ENCODE measurements around the gene CDH13. TPM values are rescaled to one million over a fixed set of nuclear protein-coding genes. Genes with fewer than 3 reads are reported as not detected.

The CDH13 gene
- total RNA-seq, 1 donor, result 102 TPM

DNA sequence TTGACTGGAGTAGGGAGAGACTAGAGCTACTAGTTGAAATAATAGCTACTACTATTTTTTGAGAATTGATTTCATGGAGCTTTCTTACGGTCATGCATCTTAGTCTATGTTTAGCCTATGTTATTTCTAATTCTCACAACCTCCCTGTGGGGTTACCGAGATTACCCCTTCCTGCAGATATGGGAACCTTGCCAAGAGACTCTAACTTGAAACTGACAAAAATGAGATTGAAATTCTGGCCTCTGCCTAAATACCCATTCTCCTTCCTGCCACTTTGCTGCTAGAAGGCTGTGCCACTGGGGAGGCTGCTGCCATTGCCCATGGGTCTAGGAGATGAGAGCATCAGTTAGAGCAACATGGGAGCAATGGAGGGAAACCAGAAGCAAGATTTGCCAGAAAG lies 410.3 kb downstream of the CDH13 start:
- H3K4me2 ChIP-seq (ENCODE audit: insufficient read depth, low read length), result no peak overlapping the region
- no peak overlapping the region for H3K4me3 ChIP-seq (ENCODE audit: insufficient read depth, low read length)
- H3K4me1 ChIP-seq (ENCODE audit: insufficient read depth, low read length), result no peaks in the 10 kb centered on the region
- DNase-seq (ENCODE audit: insufficient read length, low spot score, missing footprints), result no peak
- H2AFZ ChIP-seq (ENCODE audit: low read length), result no peak overlapping the region
- no peaks in the 10 kb centered on the region for H4K20me1 ChIP-seq (ENCODE audit: insufficient read depth, low read length)
- H3K79me2 ChIP-seq (ENCODE audit: insufficient read depth, low read length), result no peaks in the 10 kb centered on the region
- H3K27me3 ChIP-seq (ENCODE audit: insufficient read depth, low read length), result no peaks in the 10 kb centered on the region
- H3K36me3 ChIP-seq (ENCODE audit: insufficient read depth, low read length), result no peaks in the 10 kb centered on the region
- H3K27ac ChIP-seq (ENCODE audit: low read depth, low read length), result no peak overlapping the region
- no peaks in the 10 kb centered on the region for H3K9me3 ChIP-seq (ENCODE audit: low read depth, low read length)
- TF ChIP-seq, protein P1, sequence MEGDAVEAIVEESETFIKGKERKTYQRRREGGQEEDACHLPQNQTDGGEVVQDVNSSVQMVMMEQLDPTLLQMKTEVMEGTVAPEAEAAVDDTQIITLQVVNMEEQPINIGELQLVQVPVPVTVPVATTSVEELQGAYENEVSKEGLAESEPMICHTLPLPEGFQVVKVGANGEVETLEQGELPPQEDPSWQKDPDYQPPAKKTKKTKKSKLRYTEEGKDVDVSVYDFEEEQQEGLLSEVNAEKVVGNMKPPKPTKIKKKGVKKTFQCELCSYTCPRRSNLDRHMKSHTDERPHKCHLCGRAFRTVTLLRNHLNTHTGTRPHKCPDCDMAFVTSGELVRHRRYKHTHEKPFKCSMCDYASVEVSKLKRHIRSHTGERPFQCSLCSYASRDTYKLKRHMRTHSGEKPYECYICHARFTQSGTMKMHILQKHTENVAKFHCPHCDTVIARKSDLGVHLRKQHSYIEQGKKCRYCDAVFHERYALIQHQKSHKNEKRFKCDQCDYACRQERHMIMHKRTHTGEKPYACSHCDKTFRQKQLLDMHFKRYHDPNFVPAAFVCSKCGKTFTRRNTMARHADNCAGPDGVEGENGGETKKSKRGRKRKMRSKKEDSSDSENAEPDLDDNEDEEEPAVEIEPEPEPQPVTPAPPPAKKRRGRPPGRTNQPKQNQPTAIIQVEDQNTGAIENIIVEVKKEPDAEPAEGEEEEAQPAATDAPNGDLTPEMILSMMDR (IDR thresholded peaks at IDR 0.05; ENCODE audit: extremely low read depth, low read depth, low read length), result no peak

DNA sequence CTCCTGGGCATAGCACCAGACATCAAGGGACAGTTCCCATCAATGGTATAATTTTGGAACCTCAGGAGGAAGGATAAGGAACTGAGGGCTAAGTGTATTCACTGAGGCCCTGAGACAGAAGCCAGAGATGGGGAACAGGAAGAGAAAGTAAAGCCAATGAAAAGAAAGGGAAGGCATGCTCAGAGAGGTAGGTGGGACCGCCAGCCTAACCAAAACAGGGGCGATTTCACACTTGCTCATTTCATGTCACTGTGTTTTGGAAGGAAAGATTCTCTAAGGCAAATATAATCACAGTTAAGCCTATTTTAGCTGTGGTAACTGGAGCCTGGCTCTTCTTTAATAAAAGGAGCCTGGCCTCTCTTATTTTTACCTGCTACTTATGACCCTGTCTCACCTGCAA lies 411.1 kb downstream of the CDH13 start:
- Histone ChIP-seq H3K27ac (ENCODE audit: low read depth, low read length) (no peak overlapping the region), H3K4me1 (ENCODE audit: insufficient read depth, low read length) (no peaks in the 10 kb centered on the region), H3K4me2 (ENCODE audit: insufficient read depth, low read length) (no peak overlapping the region), H3K79me2 (ENCODE audit: insufficient read depth, low read length) (no peaks in the 10 kb centered on the region), H3K4me3 (ENCODE audit: insufficient read depth, low read length) (no peak overlapping the region), H4K20me1 (ENCODE audit: insufficient read depth, low read length) (no peaks in the 10 kb centered on the region), H3K27me3 (ENCODE audit: insufficient read depth, low read length) (no peaks in the 10 kb centered on the region), H3K9me3 (ENCODE audit: low read depth, low read length) (no peaks in the 10 kb centered on the region), H3K36me3 (ENCODE audit: insufficient read depth, low read length) (no peaks in the 10 kb centered on the region), H2AFZ (ENCODE audit: low read length) (no peak overlapping the region)
- DNase-seq (ENCODE audit: insufficient read length, low spot score, missing footprints), result no peak
- TF ChIP-seq, protein P1 (IDR thresholded peaks at IDR 0.05; ENCODE audit: extremely low read depth, low read depth, low read length), result no peak

DNA sequence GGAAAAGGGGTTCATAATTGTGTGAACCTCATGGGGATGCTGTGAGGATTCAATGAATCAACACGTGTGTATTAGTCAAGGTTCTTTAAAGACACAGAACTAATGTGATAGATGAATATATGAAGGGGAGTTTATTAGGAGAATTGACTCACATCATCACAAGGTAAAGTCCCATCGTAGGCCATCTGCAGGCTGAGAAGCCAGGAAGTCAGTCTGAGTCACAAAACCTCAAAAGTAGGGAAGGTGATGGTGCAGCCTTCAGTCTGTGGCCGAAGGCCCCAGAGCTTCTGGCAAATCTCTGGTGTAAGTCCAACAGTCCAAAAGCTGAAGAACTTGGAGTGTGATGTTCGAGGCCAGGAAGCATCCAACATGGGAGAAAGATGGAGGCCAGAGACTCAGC lies 413.4 kb downstream of the CDH13 start:
- Histone ChIP-seq H2AFZ (ENCODE audit: low read length) (no peak overlapping the region), H3K4me2 (ENCODE audit: insufficient read depth, low read length) (no peak overlapping the region), H3K27ac (ENCODE audit: low read depth, low read length) (no peak overlapping the region), H3K4me3 (ENCODE audit: insufficient read depth, low read length) (no peak overlapping the region), H4K20me1 (ENCODE audit: insufficient read depth, low read length) (no peaks in the 10 kb centered on the region), H3K4me1 (ENCODE audit: insufficient read depth, low read length) (no peaks in the 10 kb centered on the region), H3K27me3 (ENCODE audit: insufficient read depth, low read length) (no peaks in the 10 kb centered on the region), H3K79me2 (ENCODE audit: insufficient read depth, low read length) (no peaks in the 10 kb centered on the region), H3K36me3 (ENCODE audit: insufficient read depth, low read length) (no peaks in the 10 kb centered on the region), H3K9me3 (ENCODE audit: low read depth, low read length) (no peaks in the 10 kb centered on the region)
- TF ChIP-seq, protein P1 (IDR thresholded peaks at IDR 0.05; ENCODE audit: extremely low read depth, low read depth, low read length), result no peak
- DNase-seq (ENCODE audit: insufficient read length, low spot score, missing footprints), result no peak

DNA sequence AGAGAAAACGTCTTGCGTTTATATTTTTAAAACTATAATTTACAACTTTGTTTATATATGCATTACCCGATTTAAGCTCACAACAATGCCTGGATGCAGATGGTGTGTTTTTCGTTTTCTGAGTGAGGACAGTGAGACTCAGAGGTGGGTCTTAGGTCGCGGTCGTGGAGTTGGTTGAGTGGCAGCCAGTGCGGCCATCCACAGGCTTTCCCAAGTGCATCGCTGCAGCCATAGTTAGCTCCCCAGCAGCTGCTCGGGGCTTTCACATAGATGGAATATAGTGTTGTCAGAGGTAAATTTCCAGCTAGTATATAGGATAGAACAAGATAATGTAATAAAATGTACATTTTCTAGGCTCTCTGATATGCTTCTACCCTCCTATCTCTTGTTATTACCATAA lies 417.8 kb downstream of the CDH13 start:
- no peaks in the 10 kb centered on the region for H3K27me3 ChIP-seq (ENCODE audit: insufficient read depth, low read length)
- TF ChIP-seq, protein P1 (IDR thresholded peaks at IDR 0.05; ENCODE audit: extremely low read depth, low read depth, low read length), result no peak
- no peaks in the 10 kb centered on the region for H3K79me2 ChIP-seq (ENCODE audit: insufficient read depth, low read length)

More for the DNA sequence above, 417.8 kb downstream of the CDH13 start:
- DNase-seq (ENCODE audit: insufficient read length, low spot score, missing footprints), result no peak
- H3K9me3 ChIP-seq (ENCODE audit: low read depth, low read length), result no peaks in the 10 kb centered on the region
- H3K4me1 ChIP-seq (ENCODE audit: insufficient read depth, low read length), result no peaks in the 10 kb centered on the region
- H3K36me3 ChIP-seq (ENCODE audit: insufficient read depth, low read length), result no peaks in the 10 kb centered on the region
- H3K4me3 ChIP-seq (ENCODE audit: insufficient read depth, low read length), result no peak overlapping the region
- no peaks in the 10 kb centered on the region for H4K20me1 ChIP-seq (ENCODE audit: insufficient read depth, low read length)
- no peak overlapping the region for H2AFZ ChIP-seq (ENCODE audit: low read length)
- no peak overlapping the region for H3K4me2 ChIP-seq (ENCODE audit: insufficient read depth, low read length)
- H3K27ac ChIP-seq (ENCODE audit: low read depth, low read length), result no peak overlapping the region
